HEK293 (cell line): Measurements from ENCODE around the gene APOBEC2.

Experiments
- CTCF ChIA-PET: fragments of 350-600 bp; formaldehyde crosslinking; extraction: SDS; loops from one replicate; lab custom pipeline; 2021; ENCODE audit warnings: antibody characterized with exemption; lab: Yijun Ruan, JAX
- POLR2A ChIA-PET: fragments of 300-600 bp; formaldehyde crosslinking; extraction: SDS; loops from one replicate; lab custom pipeline; 2020; ENCODE audit warnings: antibody characterized with exemption, inconsistent platforms; lab: Yijun Ruan, JAX
- H3K27ac ChIP-seq: fragments of 200-500 bp; sonication (Bioruptor generic); 2 replicates; pipeline ENCODE4 v1.5.1; 2014; ENCODE audit warnings: low read depth, low read length, control low read depth, inconsistent platforms; ENCODE audit errors: extremely low read depth
- H3K36me3 ChIP-seq, 2 experiments: fragments of 200-500 bp in 1 of 2; sonication (Bioruptor generic) in 1 of 2; 1 replicate in 1 of 2; 2 replicates in 1 of 2; pipeline ENCODE4 v1.5.1; 2014 to 2017; ENCODE audit warnings: inconsistent platforms in 2 of 2, low read length in 2 of 2; ENCODE audit not compliant: control insufficient read depth in 2 of 2, insufficient read depth in 1 of 2
- H3K4me1 ChIP-seq: fragments of 200-500 bp; sonication (Bioruptor generic); 2 replicates; pipeline ENCODE4 v1.5.1; 2014; ENCODE audit warnings: mild to moderate bottlenecking, low read length, inconsistent platforms; ENCODE audit not compliant: control insufficient read depth, insufficient read depth
- H3K4me3 ChIP-seq: 2 replicates; pipeline ENCODE4 v1.5.1; 2011; ENCODE audit warnings: low read depth, mild to moderate bottlenecking, control low read depth, low read length, moderate library complexity
- H3K9me3 ChIP-seq: fragments of 200-500 bp; sonication (Bioruptor generic); 2 replicates; pipeline ENCODE4 v1.5.1; 2014; ENCODE audit warnings: low read depth, low read length, inconsistent platforms; ENCODE audit not compliant: control insufficient read depth, insufficient read depth
- HOXC10 ChIP-seq: sonication (generic); formaldehyde crosslinking; IDR thresholded peaks from 2 replicates; pipeline ENCODE4 v1.8.1; 2023; ENCODE audit warnings: mild to moderate bottlenecking, missing genetic modification reagents
- KLF10 ChIP-seq: fragments of 450-650 bp; IDR thresholded peaks from 2 replicates; pipeline ENCODE4 v1.5.1; 2018; ENCODE audit warnings: missing biosample characterization, mild to moderate bottlenecking, missing genetic modification characterization
- PATZ1 ChIP-seq: fragments of 450-650 bp; formaldehyde crosslinking; IDR thresholded peaks from 2 replicates; pipeline ENCODE4 v1.5.1; 2016; ENCODE audit warnings: missing biosample characterization, missing genetic modification characterization
- PBX3 ChIP-seq: sonication (generic); formaldehyde crosslinking; IDR thresholded peaks from 2 replicates; pipeline ENCODE4 v1.8.1; 2022; ENCODE audit warnings: mild to moderate bottlenecking, moderate library complexity, missing genetic modification reagents
- RBAK ChIP-seq: fragments of 450-650 bp; formaldehyde crosslinking; IDR thresholded peaks from 2 replicates; pipeline ENCODE4 v1.5.1; 2016; ENCODE audit warnings: missing biosample characterization, missing genetic modification characterization
- REPIN1 ChIP-seq: fragments of 450-650 bp; formaldehyde crosslinking; IDR thresholded peaks from 2 replicates; pipeline ENCODE4 v1.5.1; 2017; ENCODE audit warnings: missing biosample characterization, missing genetic modification characterization, low read depth
- SCRT2 ChIP-seq: fragments of 450-650 bp; formaldehyde crosslinking; IDR thresholded peaks from 2 replicates; pipeline ENCODE4 v1.5.1; 2016; ENCODE audit warnings: missing biosample characterization, missing genetic modification characterization
- ZNF114 ChIP-seq: fragments of 450-650 bp; formaldehyde crosslinking; IDR thresholded peaks from 2 replicates; pipeline ENCODE4 v1.5.0; 2017; ENCODE audit warnings: missing biosample characterization, missing genetic modification characterization
- ZNF146 ChIP-seq: fragments of 450-650 bp; formaldehyde crosslinking; IDR thresholded peaks from 2 replicates; pipeline ENCODE4 v1.5.1; 2016; ENCODE audit warnings: missing biosample characterization, missing genetic modification characterization
- ZNF16 ChIP-seq: fragments of 450-650 bp; formaldehyde crosslinking; IDR thresholded peaks from 2 replicates; pipeline ENCODE4 v1.5.1; 2016; ENCODE audit warnings: low read depth, missing biosample characterization, missing genetic modification characterization
- ZNF184 ChIP-seq: fragments of 450-650 bp; IDR thresholded peaks from 2 replicates; pipeline ENCODE4 v1.5.1; 2018; ENCODE audit warnings: missing biosample characterization, mild to moderate bottlenecking, missing genetic modification characterization
- ZNF2 ChIP-seq: fragments of 450-650 bp; formaldehyde crosslinking; IDR thresholded peaks from 2 replicates; pipeline ENCODE4 v1.5.1; 2016; ENCODE audit warnings: missing biosample characterization, missing genetic modification characterization
- ZNF239 ChIP-seq: fragments of 450-650 bp; formaldehyde crosslinking; IDR thresholded peaks from 2 replicates; pipeline ENCODE4 v1.5.1; 2016; ENCODE audit warnings: missing biosample characterization, missing genetic modification characterization
- ZNF280C ChIP-seq: fragments of 450-650 bp; formaldehyde crosslinking; IDR thresholded peaks from 2 replicates; pipeline ENCODE4 v1.5.1; 2016; ENCODE audit warnings: missing biosample characterization, missing genetic modification characterization
- ZNF350 ChIP-seq: fragments of 450-650 bp; formaldehyde crosslinking; IDR thresholded peaks from 2 replicates; pipeline ENCODE4 v1.5.0; 2017; ENCODE audit warnings: missing biosample characterization, mild to moderate bottlenecking, missing genetic modification characterization
- ZNF37A ChIP-seq: fragments of 450-650 bp; IDR thresholded peaks from 2 replicates; pipeline ENCODE4 v1.5.1; 2018; ENCODE audit warnings: missing biosample characterization, missing genetic modification characterization
- ZNF404 ChIP-seq: fragments of 450-650 bp; formaldehyde crosslinking; IDR thresholded peaks from 2 replicates; pipeline ENCODE4 v1.5.1; 2017; ENCODE audit warnings: missing biosample characterization, missing genetic modification characterization
- ZNF426 ChIP-seq: fragments of 450-650 bp; formaldehyde crosslinking; IDR thresholded peaks from 2 replicates; pipeline ENCODE4 v1.5.1; 2017; ENCODE audit warnings: missing biosample characterization, missing genetic modification characterization, mild to moderate bottlenecking, inconsistent platforms, moderate library complexity
- ZNF501 ChIP-seq: fragments of 450-650 bp; formaldehyde crosslinking; IDR thresholded peaks from 2 replicates; pipeline ENCODE4 v1.5.1; 2016; ENCODE audit warnings: missing biosample characterization, missing genetic modification characterization
- ZNF624 ChIP-seq: fragments of 450-650 bp; formaldehyde crosslinking; IDR thresholded peaks from 2 replicates; pipeline ENCODE4 v1.5.1; 2017; ENCODE audit warnings: missing biosample characterization, missing genetic modification characterization
- ZNF654 ChIP-seq: fragments of 450-650 bp; formaldehyde crosslinking; IDR thresholded peaks from 2 replicates; pipeline ENCODE4 v1.5.1; 2016; ENCODE audit warnings: low read depth, missing biosample characterization, missing genetic modification characterization
- ZNF670 ChIP-seq: fragments of 450-650 bp; formaldehyde crosslinking; IDR thresholded peaks from 2 replicates; pipeline ENCODE4 v1.5.1; 2016; ENCODE audit warnings: missing biosample characterization, missing genetic modification characterization, low read depth
- ZNF768 ChIP-seq: fragments of 450-650 bp; formaldehyde crosslinking; IDR thresholded peaks from 2 replicates; pipeline ENCODE4 v1.5.1; 2018; ENCODE audit warnings: missing biosample characterization, mild to moderate bottlenecking, missing genetic modification characterization
- ZSCAN23 ChIP-seq: fragments of 450-650 bp; formaldehyde crosslinking; IDR thresholded peaks from 2 replicates; pipeline ENCODE4 v1.5.1; 2016; ENCODE audit warnings: missing biosample characterization, missing genetic modification characterization
- TF ChIP-seq, protein P1 (sequence below): fragments of 450-650 bp; formaldehyde crosslinking; IDR thresholded peaks from 2 replicates; pipeline ENCODE4 v1.5.1; 2016; ENCODE audit warnings: missing biosample characterization, missing genetic modification characterization
- TF ChIP-seq, protein P2 (sequence below): fragments of 450-650 bp; formaldehyde crosslinking; IDR thresholded peaks from 2 replicates; pipeline ENCODE4 v1.5.1; 2016; ENCODE audit warnings: missing biosample characterization, missing genetic modification characterization
- TF ChIP-seq, protein P3 (sequence below): fragments of 450-650 bp; formaldehyde crosslinking; IDR thresholded peaks from 2 replicates; pipeline ENCODE4 v1.5.1; 2016; ENCODE audit warnings: missing biosample characterization, missing genetic modification characterization

APOBEC2 gene

DNA sequence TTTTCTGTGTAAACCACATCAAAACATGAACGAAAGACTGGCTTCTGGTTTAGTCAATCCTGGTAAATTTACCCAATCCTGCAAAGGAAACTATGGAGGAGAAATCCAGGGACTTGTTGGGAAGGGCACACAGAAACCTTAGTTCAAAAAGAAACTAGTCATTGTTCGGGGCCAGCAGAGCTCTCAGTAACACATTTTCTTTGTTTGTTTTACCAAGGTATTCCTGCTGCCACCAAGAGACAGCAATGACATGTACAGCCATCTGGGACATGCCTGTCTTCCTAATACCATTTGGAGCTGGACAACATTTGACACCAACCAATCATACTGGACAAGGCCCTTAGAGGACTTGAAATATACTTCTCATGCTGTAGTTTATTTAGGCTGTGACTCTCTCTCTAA is 10.9 kb downstream of the APOBEC2 start:
- H3K4me1 ChIP-seq = no peaks in the 10 kb centered on the region
- CTCF ChIA-PET = interaction anchor here (0.6 to 2.7 kb wide), 8 partner anchors 9 to 652 kb away, joined by 3 to 13 read pairs (median 3); partner anchors contain the start of gene UNC5CL
- H3K4me3 ChIP-seq = no peak overlapping the region
- no peak overlapping the region for H3K27ac ChIP-seq
- H3K36me3 ChIP-seq = peaks cover 4 to 51% of the 10 kb centered on the region in 2 experiments; a peak in 2 of 3 replicates
- TF ChIP-seq ZNF114 (tag by site-specific recombination) (no peak), ZNF239 (tag by site-specific recombination) (no peak), ZSCAN23 (tag by site-specific recombination) (no peak), ZNF2 (no peak), REPIN1 (no peak)
- TF ChIP-seq, protein P1, sequence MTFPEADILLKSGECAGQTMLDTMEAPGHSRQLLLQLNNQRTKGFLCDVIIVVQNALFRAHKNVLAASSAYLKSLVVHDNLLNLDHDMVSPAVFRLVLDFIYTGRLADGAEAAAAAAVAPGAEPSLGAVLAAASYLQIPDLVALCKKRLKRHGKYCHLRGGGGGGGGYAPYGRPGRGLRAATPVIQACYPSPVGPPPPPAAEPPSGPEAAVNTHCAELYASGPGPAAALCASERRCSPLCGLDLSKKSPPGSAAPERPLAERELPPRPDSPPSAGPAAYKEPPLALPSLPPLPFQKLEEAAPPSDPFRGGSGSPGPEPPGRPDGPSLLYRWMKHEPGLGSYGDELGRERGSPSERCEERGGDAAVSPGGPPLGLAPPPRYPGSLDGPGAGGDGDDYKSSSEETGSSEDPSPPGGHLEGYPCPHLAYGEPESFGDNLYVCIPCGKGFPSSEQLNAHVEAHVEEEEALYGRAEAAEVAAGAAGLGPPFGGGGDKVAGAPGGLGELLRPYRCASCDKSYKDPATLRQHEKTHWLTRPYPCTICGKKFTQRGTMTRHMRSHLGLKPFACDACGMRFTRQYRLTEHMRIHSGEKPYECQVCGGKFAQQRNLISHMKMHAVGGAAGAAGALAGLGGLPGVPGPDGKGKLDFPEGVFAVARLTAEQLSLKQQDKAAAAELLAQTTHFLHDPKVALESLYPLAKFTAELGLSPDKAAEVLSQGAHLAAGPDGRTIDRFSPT = no peak
- TF ChIP-seq, all 188 proteins: peak for 0
- no peaks in the 10 kb centered on the region for H3K9me3 ChIP-seq
- POLR2A ChIA-PET = interaction anchor here (1.5 kb wide), 1 partner anchor 9 kb away, joined by 4 read pairs; the partner anchor contains the start of gene NFYA

- no peak overlapping the region for H3K4me3 ChIP-seq
Measured at GRCh38 chr6:41064841-41065240, 11.8 kb downstream of the APOBEC2 start.

DNA sequence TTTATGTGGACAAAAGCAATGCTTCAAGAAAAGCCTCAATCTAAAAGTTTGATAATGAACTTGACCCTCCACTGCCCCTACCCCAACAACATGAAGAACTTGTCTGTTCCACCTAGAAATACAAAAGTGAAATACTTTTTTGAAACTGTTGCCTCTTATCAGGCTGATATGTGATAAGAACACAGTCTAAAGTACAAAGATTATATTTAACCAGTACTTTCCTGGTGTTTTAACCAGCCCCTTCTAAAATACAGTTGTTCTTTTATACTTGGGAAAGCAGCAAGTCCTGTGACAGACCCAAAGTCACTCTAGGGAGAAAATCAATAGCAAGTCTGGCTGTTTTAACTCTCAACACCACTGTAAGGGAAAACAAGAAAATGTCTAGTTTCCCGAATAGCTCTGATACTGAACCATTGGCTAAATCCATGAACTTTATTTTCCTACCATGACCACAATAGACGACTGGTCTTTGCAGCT is 12.6 kb downstream of the APOBEC2 start:
- Histone ChIP-seq H3K4me3 (no peak overlapping the region), H3K4me1 (no peaks in the 10 kb centered on the region), H3K36me3 (peaks cover 4 to 58% of the 10 kb centered on the region in 2 experiments; a peak in 2 of 3 replicates), H3K27ac (no peak overlapping the region), H3K9me3 (no peaks in the 10 kb centered on the region)
- ChIA-PET CTCF (interaction anchor here (0.6 to 1.3 kb wide), 7 partner anchors 10 to 1717 kb away, joined by 3 to 6 read pairs (median 4); no protein-coding TSS in a partner anchor), POLR2A (no interaction called here)
- TF ChIP-seq ZNF280C (tag by site-specific recombination) = no peak
- no peak for TF ChIP-seq PBX3 (CRISPR knock-in tag)
- TF ChIP-seq, protein P2, sequence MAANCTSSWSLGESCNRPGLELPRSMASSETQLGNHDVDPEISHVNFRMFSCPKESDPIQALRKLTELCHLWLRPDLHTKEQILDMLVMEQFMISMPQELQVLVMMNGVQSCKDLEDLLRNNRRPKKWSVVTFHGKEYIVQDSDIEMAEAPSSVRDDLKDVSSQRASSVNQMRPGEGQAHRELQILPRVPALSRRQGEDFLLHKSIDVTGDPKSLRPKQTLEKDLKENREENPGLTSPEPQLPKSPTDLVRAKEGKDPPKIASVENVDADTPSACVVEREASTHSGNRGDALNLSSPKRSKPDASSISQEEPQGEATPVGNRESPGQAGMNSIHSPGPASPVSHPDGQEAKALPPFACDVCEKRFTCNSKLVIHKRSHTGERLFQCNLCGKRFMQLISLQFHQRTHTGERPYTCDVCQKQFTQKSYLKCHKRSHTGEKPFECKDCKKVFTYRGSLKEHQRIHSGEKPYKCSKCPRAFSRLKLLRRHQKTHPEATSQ = no peak
- no peak for TF ChIP-seq ZNF37A (tag by site-specific recombination)
- TF ChIP-seq SCRT2 = no peak

More at GRCh38 chr6:41064841-41065240, 11.8 kb downstream of the APOBEC2 start:
- POLR2A ChIA-PET = no interaction called here
- Histone ChIP-seq H3K9me3 (no peaks in the 10 kb centered on the region), H3K27ac (no peak overlapping the region), H3K4me1 (no peaks in the 10 kb centered on the region), H3K36me3 (peaks cover 4 to 57% of the 10 kb centered on the region in 2 experiments; a peak in 2 of 3 replicates)
- TF ChIP-seq ZNF350 (tag by site-specific recombination) (no peak), ZNF768 (tag by site-specific recombination) (no peak), RBAK (no peak), ZNF654 (tag by site-specific recombination) (no peak), PATZ1 (no peak), ZNF501 (tag by site-specific recombination) (no peak), ZNF404 (tag by site-specific recombination) (no peak), ZNF670 (tag by site-specific recombination) (no peak), ZNF184 (tag by site-specific recombination) (no peak), ZNF16 (tag by site-specific recombination) (no peak), ZNF114 (tag by site-specific recombination) (no peak), ZNF426 (tag by site-specific recombination) (no peak), ZNF146 (tag by site-specific recombination) (no peak), KLF10 (tag by site-specific recombination) (no peak), ZNF624 (tag by site-specific recombination) (no peak), HOXC10 (CRISPR knock-in tag) (no peak)
- TF ChIP-seq, protein P3, sequence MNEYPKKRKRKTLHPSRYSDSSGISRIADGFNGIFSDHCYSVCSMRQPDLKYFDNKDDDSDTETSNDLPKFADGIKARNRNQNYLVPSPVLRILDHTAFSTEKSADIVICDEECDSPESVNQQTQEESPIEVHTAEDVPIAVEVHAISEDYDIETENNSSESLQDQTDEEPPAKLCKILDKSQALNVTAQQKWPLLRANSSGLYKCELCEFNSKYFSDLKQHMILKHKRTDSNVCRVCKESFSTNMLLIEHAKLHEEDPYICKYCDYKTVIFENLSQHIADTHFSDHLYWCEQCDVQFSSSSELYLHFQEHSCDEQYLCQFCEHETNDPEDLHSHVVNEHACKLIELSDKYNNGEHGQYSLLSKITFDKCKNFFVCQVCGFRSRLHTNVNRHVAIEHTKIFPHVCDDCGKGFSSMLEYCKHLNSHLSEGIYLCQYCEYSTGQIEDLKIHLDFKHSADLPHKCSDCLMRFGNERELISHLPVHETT (tag by site-specific recombination) = no peak
- CTCF ChIA-PET = interaction anchor here (0.6 to 2.7 kb wide), 7 partner anchors 14 to 947 kb away, joined by 3 to 13 read pairs (median 3); no protein-coding TSS in a partner anchor
